Stimulated activated naive CD4-positive, alpha-beta T cell (primary cell): ENCODE data around the gene UEVLD.

Source experiments
- DNase-seq, 6 experiments: peaks; one replicate each; lab custom pipeline; 2025; lab: John Stamatoyannopoulos, UW

The UEVLD gene

DNA sequence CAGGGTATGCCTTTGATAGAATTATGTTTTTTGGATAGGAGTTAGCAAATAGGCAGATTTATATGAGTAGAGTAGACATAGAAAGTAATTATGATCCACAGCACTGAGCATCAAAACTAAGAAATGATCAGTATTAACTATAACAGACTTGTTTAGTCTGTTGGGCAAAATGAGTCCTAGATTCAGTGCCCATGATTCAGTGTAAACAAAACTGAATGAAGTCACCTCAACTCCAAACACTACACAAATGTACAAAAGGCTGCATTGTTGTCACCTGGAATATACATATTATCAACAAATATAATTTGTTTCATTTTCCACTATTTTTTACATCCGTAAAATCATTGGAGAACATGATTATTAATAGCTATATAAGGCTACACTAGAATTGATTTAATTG, 6.7 kb downstream of the UEVLD start:
- DNase-seq, result no peak

DNA sequence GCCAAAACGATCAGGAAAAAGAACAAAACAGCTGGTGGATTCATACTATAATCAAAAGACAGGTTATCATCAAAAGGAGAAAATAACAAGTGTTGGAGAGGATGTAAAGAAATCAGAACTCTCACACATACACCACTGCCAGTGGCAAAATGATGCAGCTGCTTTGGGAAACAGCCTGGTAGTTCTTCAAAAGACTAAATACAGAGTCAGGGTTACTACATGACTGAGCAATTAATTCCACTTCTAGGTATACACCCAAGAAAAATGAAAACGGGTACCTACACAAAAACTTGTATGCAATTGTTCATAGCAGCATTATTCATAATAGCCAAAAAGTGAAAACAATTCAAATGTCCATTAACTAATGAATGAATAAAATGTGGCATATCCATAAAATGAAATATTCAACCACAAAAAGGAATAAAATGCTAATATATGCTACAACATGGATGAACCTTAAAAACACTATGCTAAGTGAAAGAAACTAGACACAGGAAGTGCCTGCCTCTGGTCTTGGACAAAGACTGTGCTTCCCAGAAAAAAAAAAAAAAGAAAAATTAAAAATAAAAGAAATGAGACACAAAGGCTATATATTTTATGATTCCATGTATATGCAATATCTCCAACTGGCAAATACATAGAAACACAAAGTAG, 8.3 kb downstream of the UEVLD start:
- no peak for DNase-seq

DNA sequence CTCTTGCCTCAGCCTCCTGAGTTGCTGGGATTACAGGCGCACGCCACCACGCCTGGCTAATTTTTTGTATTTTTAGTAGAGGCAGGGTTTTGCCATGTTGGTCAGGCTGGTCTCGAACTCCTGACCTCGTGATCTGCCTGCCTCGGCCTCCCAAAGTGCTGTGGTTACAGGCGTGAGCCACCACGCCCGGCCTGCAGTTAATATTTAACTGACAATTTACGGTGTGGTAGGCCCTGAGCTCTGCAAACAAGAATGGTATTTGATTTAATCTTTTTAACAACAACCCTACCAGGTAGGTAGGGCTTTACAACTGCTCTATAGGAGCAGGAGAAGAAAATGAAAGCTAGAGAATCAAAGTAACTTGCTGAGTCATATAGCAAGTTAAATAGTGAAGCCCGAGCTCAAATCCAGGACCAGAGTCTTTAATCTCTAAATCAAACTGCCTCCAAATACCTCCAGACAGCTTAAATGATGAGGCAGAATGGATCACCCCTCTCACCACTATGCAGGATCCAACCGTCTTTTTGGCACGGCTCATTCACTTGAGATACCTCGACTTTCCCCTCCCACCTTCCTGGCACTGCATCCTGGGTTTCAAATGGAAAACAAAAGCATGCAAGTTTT, 9.4 kb downstream of the UEVLD start:
- no peak for DNase-seq

DNA sequence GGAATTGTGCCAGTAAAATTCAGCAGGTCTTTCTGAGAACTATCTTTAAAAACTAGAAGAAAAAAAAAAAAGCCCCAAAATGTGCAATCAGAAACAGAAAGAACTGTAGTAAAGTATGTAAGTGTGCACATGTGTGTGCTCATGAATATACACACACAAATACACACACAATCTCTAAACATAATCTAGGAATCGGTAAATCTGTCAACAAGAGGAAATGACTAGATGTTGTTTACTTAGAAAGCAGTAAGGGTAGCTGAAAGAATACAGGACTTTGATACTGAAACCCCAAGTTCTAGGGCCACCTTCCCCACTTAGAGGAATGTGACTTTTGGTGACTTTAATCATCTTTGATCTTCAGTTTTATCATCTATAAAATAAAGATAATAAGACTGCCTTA, 13.2 kb downstream of the UEVLD start:
- no peak for DNase-seq

DNA sequence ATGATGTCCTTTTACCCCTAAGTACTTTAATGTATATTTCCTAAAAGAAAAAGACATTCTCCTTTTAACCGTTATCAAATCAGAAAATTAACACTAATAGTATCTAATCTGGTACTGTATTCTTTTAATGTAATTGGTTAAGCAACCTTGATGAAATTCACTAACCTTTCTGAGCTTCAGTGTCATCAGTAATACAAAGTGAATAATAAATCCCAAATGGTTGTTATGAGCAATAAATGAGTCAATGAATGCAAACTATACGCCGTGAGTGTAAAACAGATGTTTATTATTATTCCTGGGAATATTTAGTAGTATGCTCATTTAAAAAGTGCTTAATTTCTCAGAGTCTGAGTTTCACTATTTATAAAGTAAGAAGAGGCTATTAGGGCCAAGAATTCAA, 21.5 kb downstream of the UEVLD start:
- no peak for DNase-seq

DNA sequence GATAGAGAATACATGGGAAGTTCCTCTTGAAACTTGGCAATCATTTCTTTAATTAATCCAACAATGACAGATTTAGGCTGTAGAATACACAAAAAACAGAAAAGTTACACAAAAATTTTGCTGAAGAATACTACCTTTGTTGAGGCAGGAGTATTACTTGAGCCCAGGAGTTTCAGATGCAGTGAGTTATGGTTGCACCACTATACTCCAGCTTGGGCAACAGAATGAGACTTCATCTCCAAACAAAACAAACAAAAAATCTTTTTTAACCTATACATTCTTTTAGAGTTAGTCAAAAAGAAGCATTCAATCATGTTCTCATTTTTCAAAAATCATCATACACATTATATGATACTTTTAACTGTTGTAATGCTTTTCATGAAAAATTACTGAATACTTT, 22.1 kb downstream of the UEVLD start:
- no peak for DNase-seq

DNA sequence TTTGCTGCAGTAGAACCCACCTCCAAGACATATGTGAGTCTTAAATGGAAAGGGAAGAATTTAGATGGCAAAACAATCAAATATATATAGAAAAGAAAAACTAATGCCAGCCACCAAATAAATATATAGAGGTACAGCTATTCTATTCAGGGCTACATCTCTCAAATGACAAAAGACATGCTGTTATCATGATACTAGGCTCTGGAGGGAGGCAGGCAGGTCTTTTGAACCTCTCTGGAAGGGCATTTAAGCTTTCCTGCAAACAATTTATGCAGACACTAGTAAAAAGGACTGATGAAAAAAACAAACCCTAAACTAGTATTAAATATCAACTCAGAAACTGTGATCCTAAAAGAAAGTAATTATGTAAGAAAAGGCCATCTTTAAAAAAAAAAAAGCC, 24.4 kb downstream of the UEVLD start:
- no peak for DNase-seq

DNA sequence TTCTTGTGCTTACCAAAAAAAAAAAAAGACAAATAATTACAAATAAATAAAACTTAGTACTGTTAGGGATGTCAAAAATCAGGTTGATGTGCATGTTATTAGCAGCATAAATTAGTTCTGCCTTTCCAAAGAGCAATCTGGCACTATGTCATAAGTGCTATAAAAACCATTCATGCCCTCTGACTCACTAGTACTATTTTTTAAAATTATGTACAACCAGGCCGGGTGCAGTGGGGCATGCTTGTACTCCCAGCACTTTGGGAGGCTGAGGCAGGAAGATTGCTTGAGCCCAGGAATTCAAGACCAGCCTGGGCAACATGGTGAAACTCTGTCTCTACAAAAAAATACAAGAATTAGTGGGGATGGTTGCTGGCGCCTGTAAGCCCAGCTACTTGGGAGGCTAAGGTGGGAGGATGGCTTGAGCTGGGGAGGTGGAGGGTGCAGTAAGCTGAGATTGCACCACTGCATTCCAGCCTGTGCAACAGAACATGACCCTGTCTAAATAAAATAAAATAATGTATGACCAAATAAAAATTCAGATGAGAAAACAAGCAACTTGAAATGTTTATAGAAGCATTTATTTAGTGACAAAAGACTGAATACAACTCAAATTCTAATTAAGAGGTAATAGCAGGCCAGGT, 25.3 kb downstream of the UEVLD start:
- no peak for DNase-seq

DNA sequence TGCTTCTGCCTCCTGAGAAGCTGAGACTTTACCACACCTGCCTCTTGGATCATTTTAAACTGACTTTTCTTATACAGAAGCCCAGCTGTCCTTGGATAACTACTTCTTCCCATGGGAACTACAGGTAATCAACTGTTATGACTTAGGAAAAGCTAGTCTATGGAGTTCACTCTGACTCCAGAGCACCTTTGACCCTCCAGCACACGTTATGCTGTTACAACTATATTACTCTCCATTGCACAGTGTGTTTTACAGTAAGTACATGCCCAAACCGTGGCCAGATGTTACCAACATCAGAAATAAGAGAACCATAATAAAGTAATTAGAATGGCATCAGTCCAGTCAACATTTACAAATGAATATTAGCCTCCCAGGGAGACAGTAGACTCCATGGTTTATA, 40.5 kb downstream of the UEVLD start:
- no peak for DNase-seq

DNA sequence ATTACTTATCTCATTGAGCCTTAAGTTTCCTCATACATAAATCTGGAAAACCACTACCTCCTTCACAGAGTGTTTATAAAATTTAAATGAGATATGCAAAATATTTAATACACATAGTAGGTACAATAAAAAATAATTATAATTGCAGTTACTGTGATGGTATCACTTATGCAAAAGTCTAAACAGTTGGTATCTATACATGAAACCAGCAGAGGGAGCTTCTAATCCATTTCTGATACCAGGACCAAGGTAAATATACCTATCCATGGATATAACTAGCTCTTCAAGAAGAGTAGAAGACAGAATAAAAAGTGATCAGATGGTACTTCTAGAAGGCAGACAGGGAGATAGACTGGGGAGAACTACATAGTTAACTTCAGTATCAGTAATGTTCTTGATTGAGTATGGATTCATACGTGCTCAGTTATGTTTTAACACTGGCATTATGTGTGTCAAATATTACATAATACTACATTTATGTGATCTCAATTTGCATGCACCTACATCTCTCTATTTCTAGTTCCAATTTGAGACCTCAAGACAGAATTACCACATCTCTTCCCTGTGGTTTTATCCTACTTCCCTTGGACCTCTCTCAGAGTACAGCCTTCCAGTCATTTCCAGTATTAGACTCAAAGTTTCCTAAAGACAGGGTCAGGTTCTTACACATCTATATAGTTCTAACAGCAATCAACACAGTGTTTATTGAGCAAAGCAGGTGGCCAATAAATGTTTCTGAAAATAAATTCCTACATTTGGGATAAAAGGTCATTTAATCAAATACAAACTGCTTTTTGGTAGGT, 48.1 kb downstream of the UEVLD start:
- peak in 3 of 6 experiments; percentile 7 to 54 (median 51) for DNase-seq

DNA sequence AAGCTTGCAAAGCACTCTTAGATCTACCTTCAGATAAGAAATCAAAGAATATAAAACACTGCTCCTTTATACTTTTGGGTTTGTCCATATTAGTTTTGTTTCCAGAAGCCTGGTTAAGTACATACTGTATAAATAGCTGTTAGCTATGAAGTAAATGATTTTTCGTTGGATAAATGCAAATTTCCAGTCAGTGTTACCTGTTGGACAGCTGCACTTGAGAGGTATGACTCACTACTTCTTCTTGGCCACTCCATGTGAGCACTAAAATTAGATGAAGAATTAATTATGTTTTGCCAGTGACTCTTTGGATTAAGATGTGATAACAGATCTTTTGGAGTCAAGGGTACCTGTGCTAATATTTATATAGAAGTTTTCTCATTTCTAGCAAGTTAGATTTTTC, 52.3 kb downstream of the UEVLD start:
- no peak for DNase-seq

DNA sequence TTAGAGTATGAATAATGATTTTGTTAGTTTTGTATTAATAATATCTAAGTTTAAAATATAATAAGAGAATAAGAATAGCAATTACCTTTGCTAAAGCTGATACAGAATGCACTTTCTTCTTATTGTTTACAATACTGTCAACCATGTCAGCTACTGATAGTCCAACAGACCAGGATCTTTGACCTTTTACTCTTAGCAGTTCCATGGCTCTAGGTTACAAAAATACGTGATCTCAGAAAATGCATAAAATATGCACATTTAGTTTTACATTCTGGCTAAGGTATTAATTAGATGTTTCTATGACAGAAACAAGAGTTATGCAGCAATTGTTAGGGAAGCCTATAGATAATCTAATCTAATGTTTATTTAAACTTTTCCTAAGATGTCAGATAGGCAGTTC, 54.3 kb downstream of the UEVLD start:
- DNase-seq, result no peak

DNA sequence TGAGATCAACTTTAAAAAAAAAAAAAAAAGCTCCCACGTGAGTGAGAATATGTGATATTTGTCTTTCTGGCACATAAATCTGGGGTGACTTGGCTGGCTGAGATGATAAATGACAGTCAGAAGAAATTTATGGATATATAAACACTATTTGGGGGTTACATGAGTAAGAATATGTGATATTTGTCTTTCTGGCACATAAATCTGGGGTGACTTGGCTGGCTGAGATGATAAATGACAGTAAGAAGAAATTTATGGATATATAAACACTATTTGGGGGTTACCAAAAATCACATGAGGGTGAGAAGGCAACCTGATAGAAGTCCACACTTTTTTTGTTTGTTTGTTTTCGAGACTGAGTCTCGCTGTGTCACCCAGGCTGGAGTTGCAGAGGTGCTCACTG, 55.2 kb downstream of the UEVLD start:
- DNase-seq, result no peak

DNA sequence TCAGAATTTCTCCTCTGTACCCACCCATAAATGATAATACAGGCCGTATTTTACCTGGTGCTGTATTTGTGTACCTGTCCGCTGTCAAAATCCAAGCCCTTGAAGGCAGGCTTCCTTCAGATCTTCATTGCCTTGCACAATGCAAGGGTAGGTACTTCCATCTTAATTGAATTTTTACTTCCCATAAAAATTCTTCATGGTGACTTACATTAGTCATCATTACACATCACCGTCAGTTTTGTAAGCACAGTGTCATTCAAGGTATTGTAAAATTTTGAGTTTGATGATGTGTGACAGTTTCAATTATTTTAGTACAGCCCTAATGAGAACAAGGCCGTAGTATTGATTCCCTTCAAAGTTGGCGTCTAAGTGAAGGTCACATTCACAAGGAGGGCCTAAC, 61.0 kb downstream of the UEVLD start:
- DNase-seq, result peak in 2 of 6 experiments; percentile 15 to 41

DNA sequence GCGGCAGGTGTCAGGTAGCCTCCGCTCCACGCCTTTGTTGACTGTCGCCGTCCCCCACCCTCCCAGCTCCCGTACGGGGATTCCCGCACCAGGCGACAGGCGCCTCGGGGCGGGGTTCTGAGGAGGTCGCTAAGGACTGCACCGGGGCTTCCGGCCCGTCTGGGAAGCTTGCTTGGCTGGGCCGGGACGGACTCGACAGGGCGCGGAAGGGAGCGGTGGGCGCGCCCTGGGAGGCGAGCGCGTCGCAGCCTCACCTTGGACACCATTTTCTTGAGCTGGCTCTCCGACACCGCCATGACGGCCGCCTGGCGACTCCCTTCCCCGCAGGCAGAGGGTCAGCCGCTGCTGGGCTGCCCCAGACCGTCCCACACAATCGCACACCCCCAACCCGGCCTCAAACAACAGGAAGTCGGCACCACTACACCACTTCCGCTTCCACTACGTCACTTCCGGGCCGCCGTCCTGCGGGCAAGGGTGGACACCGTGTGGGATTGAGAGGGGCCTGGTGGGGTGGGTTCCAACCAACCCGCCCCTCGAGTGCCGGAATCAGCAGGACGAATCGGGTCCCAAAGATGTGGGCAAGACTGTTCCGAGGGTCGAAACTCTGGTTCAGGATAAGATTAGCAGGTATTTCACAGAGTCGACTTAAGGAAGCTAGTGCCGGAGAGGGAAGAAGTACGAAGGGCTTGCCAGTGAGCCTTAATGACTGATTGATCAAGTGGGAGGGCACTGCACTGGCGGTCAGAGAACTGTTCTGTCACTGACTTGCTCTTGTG, 61.8 kb downstream of the UEVLD start, which contains the start of gene TSG101:
TSS of gene TSG101 (minus strand) at position 422 of the 776 bp plus-strand sequence. CDS start at position 296, 126 bp downstream.
- DNase-seq, result peak; percentile 86 to 94 (median 86)

DNA sequence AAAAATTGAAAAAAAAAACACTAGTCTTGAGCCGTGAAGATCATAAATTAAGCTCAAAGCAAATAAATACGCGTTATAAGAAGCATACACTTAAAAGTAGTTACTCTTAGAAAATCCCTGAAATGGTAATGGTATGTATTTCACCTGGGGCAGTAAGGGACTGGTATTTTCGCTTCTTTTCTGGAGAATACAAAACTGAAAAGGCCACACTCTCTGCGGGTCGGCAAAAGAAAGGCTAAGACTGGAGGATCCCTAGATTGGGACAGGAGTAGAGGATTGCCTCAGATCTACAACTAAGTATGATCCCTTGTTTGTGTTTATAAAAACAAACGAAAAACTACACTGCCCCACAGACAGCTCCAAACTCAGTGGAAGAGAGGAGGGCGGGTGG, 62.4 kb downstream of the UEVLD start:
- DNase-seq, result no peak

DNA sequence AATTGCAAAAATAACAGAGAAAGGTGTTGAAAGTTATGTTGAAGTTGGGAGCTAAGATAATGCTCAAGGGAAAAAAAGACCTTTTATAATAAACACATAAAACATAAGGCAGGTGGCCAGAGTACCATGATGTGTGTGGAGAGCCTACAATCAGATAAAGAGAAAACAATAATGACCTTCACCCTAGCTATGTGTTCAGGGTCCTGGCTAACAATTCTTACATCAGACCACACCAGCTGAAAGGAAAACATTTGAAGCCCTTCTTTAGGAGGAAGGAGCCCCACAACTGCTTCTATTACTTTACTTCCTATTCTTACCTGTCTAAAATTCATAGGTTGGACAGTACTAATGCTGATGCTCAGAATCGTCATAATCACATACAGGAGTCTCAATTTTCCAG, 64.3 kb downstream of the UEVLD start:
- DNase-seq, result no peak

DNA sequence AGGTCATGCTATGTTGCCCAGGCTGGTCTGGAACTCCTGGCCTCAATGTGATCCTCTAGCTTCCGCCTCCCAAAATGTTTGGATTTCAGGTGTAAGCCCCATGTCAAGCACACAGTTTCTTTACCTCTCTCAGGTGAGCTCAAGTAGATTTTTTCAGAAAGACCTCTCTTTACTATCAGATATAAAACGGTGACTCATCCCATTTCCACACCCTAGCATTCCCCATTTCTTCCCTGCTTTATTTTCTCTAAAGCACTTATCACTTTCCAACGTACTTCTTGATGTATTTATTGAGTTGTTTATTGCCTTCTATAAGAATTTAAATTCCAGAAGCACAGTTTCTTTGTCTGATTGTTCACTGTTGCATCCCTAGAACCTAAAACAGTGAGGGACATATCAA, 65.5 kb downstream of the UEVLD start:
- no peak for DNase-seq

DNA sequence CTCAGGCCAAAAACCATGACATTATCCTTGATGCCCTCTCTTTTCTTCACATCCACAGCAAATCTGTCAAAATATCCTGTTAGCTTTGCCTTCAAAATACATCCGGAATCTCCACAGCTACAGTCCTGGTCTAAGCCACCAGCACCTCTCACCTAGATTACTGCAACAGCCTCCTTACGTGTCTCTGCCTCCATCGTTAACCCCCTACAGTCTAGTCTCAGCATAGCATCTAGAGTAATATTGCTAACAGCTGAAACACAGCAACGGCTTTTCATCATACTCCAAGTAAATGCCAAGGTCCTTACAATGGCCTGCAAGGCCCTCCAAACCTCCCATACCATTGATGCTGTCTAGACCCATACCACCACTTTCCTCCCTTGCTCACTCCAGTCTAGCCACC, 66.1 kb downstream of the UEVLD start:
- DNase-seq, result no peak

DNA sequence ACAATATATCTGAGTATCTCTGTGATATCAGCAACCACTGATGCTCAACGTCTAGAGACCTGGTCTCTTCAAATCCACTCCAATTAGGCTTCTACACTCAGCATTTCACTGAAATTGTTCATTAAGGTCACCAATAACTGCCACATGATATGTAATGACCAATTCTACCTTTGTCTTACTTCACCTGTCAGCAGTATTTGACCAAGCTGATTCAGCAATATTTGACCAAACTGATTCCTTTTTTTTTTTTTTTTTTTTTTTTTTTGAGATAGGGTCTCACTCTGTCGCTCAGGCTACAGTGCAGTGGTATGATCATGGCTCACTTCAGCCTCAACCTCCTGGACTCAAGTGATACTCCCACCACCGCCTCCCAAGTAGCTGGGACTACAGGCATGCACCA, 67.4 kb downstream of the UEVLD start:
- no peak for DNase-seq

DNA sequence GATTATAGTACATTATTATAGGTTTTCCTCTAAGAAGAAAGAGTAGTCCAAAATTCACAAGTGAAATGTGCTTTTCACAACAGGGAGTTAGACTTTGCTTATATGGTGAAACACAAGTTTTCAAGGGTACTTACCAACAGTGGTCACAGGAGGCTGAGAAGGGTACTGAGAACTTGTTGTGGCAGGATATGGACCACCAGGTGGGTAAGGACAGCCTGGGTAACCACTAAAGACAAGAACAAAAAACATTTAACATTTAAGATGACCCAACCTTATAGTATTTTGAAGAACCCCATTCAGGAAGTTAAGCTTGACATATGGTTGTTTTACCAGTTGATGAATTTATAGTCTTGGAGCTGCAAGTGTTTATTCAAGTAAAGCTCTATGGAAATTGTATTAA, 86.2 kb downstream of the UEVLD start:
- DNase-seq, result no peak

DNA sequence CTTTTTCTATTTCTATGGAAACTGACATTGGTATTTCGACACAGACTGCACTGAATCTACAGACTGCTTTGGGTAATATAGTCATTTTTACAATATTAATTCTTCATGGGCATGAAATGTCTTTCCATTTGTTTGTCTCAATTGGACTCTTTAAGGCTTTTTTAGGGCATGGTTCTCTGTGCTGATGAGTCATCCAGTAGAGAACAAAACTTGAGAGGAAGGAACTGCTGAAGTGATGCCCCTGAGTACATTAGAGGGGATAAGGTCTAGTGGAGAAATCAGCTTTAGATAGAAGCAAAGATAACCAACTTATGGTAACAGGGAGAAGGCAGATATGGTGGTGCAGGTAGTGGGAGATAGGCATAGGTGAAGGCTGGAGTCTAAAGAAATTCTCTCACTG, 86.9 kb downstream of the UEVLD start:
- DNase-seq, result no peak
